ENCODE data around the gene SMTN.
A peak's percentile ranks its signal among the peaks of the same experiment; 100 is the strongest.

The SMTN gene

GRCh38 chr22:31133911-31134310 is 52.8 kb downstream of the SMTN start:
- DNase-seq: no peak

GRCh38 chr22:31134688-31135087 is 53.6 kb downstream of the SMTN start:
- DNase-seq: no peak

GRCh38 chr22:31135706-31136105 is 54.6 kb downstream of the SMTN start:
- no peak for DNase-seq

- DNase-seq: no peak
Measured at GRCh38 chr22:31136155-31136554, 55.0 kb downstream of the SMTN start.

DNA sequence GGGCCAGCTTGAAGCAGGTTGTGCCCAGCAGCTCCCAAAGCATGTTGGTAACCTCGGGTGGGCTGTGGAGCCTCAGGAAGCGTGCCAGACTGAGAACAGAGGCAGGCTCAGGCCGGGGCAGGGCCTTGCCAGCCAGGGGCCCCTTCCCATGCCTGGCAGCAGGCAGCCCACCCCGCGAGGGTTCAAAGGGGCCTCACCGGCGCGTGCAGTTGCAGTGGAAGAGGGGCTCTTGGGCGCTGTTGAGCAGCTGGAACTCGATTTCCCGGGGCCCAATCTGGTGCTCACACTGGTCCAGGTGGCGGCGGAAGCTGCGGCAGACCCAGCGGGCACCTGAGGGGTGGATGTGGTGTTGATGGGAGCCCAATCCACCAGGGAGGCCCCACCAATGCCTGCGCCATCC is 55.6 kb downstream of the SMTN start:
- no peak for DNase-seq

DNA sequence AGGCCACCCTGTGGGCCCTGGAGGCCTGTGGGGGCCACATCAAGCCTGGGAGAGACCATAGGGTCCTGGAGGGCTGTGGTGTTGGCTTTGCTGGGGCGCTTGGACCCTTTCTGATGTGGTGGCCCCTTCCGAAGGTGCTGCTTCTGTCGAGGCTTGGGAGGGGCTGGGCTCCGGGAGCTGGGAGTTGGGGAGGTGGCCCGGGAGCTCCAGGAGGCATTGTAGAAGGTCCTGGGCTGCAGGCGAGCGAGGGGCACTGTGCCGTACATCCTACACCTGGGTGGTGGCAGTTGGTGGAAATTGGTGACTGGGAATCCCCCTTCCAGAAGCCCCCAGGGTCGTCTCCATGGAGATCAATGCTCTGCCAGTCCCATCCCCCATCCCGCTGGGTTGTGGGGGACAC is 56.6 kb downstream of the SMTN start:
- no peak for DNase-seq

DNA sequence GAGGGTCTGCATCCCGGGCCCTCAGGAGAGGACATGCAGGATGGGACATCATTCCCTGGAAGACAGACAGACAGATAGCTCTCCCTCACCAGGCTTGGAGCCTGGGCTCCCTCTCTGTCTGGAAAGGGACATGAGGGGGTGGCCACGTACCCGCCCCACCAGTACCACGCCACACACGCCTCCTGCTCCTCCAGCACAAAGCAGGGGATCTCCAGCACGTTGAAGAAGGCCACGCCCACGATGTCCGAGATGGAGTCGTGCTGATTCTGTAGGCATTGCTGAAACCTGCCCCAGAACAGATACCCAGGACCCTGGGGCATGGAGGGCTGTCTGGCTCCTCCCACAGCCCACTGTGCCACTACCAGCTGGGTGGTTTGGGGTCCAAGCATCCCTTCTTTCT is 57.0 kb downstream of the SMTN start:
- no peak for DNase-seq

GRCh38 chr22:31139066-31139465 is 57.9 kb downstream of the SMTN start:
- no peak for DNase-seq

GRCh38 chr22:31139866-31140716 is 59.0 kb downstream of the SMTN start, which contains the start of gene PLA2G3:
Gene PLA2G3 (minus strand): TSS chr22:31140508. CDS start chr22:31140354, 154 bp downstream.
- no peak for DNase-seq

GRCh38 chr22:31140746-31141145 is 59.6 kb downstream of the SMTN start:
- no peak for DNase-seq

DNA sequence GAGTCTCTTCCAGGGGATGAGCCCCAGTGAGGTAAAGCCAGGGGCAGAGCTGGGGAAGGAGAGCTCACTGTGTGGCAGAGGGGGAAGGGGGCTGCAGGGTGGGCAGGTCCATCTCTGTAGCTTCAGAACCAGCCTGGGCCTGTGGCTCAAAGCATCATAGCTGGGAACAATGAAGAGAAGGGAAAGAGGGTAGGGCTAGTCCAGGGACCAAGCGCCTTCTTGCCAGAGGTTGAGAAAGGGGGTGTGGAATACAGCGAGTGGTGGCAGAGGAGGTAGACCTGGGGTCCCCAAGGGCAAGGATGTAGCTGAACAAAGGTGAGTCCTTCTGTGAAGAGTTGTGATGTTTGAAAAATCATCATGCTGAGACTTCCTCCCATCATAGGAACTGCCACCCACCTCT is 60.4 kb downstream of the SMTN start:
- DNase-seq: no peak

DNA sequence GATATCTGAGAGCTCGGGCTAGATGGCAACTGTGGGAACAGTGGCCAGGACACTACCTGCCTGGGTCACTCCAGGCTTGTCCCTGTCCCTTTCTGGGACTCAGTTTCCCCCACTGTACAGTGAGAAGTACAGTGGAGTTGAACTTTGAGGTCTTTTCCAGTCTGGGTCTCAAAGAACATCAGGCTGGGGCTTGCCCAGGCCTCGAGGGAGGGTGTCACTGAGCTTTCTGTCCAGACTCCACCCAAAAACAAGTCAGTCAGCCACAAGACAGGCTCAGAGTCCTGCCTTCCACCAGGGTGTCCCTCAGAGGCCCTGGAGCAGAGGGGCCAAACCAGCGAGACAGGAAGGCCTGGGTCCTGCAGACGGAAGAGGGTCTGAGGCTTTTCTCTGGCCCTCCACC is 61.2 kb downstream of the SMTN start:
- DNase-seq: no peak

DNA sequence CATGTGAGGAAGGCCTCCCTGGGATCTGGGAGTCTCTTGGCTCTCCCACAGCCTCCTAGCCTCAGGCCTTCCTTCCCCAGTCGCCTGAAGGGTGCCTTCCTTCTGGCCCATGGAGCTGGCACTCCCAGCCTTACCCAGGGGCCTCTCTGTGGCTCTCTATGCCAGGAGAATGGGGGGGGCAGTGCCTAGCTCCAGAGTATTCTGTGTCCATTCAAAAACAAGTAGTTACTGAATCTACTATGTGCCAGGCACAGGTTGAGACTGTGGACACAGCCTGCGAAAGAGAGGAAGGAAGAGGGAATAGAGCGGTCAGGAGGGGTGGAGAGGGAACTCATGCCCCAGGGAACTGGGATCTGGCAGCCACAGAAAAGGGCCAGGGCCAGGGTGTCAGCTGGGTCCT is 61.9 kb downstream of the SMTN start:
- no peak for DNase-seq

GRCh38 chr22:31143537-31143936 is 62.4 kb downstream of the SMTN start:
- no peak for DNase-seq

DNA sequence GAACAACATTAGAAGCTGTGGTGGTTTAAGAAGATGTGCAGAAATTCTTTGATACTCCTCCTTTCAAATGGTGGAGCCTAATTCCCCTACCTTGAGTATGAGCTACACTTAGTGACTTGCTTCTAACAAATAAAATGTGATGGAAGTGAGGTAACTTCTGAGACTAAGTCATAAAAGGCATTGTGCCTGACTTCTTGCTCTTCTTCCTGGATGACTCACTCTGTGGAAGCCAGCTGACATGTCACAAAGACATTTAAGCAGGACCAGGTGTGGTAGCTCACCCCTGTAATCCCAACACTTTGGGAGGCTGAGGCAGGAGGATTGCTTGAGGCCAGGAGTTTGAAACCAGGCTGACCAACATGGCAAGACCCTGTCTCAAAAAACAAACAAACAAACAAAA is 63.1 kb downstream of the SMTN start:
- no peak for DNase-seq

- DNase-seq: no peak
Measured at GRCh38 chr22:31148488-31148887, 67.4 kb downstream of the SMTN start.

- peak; percentile 31 for DNase-seq
Measured at GRCh38 chr22:31148953-31149627, 68.0 kb downstream of the SMTN start.

DNA sequence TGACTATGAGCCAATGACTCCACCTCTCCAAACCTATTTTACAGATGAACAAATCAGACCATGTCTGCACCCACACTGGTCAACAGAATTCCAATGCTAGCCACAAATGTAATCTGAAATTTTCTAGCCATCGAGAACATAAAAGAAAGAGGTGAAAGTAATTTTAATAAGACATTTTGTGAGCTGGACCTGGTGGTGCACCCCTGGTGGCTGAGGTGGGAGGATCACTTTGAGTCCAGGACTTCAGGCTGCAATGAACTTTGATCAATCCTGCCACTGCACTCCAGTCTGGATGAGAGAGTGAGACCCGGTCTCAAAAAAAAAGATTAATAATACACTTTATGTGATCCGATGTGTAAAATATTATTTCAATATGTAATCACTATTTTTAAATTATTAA is 69.5 kb downstream of the SMTN start:
- DNase-seq: no peak

GRCh38 chr22:31151872-31152271 is 70.8 kb downstream of the SMTN start:
- no peak for DNase-seq

DNA sequence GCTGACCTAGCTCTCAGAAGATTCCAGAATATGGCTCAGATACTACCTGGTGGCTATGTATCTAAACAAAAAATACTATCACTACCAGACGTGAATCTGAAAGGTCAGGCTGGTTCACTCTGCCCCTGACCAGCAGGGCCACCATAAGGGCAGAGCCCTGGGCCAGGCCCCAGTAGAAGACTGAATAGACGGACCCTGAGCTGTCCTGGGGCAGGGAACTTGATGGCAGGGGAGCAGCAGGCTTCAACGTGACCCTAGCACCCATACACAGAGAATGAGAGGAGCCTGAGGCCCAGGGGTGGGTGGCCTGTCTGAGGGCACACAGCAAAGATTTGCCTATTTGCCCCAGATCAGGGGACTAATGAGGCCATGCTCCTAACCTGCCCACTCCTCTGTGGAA is 72.2 kb downstream of the SMTN start:
- no peak for DNase-seq

All from stimulated activated CD4-positive, alpha-beta T cell treated with anti-CD3 and anti-CD28 coated beads, Interleukin-4, amount 100 ng/mL, for 24 hours (primary cell).